DOHH2 (cell line): ENCODE data around the gene KIF26B.

ENCODE experiments used
- H3F3A ChIP-seq: fragments of 200-600 bp; sonication (generic), shearing (Covaris generic); 2 replicates; pipeline ENCODE4 v1.6.0; 2016; ENCODE audit warnings: antibody characterized with exemption, mild to moderate bottlenecking; ENCODE audit not compliant: control insufficient read depth, insufficient read depth
- H3K27ac ChIP-seq: fragments of 200-600 bp; sonication (generic); 2 replicates; pipeline ENCODE4 v1.5.1; 2014; ENCODE audit warnings: low read depth, mild to moderate bottlenecking, low read length, moderate library complexity
- H3K27me3 ChIP-seq: fragments of 200-600 bp; sonication (generic); 2 replicates; pipeline ENCODE4 v1.6.1; 2014; ENCODE audit warnings: mild to moderate bottlenecking, low read length, mixed read lengths; ENCODE audit not compliant: control insufficient read depth
- H3K36me3 ChIP-seq: fragments of 200-600 bp; sonication (generic); 2 replicates; pipeline ENCODE4 v1.6.1; 2014; ENCODE audit warnings: mild to moderate bottlenecking, low read length, moderate library complexity, mixed read lengths; ENCODE audit not compliant: control insufficient read depth
- H3K4me1 ChIP-seq: fragments of 200-600 bp; sonication (generic); 2 replicates; pipeline ENCODE4 v1.6.1; 2014; ENCODE audit warnings: mild to moderate bottlenecking, low read length, mixed read lengths; ENCODE audit not compliant: control insufficient read depth
- H3K4me2 ChIP-seq: fragments of 200-600 bp; sonication (generic); 2 replicates; pipeline ENCODE4 v1.6.0; 2014; ENCODE audit warnings: mild to moderate bottlenecking, low read length, moderate library complexity
- H3K4me3 ChIP-seq: fragments of 200-600 bp; sonication (generic); 2 replicates; pipeline ENCODE4 v1.5.1; 2014; ENCODE audit warnings: mild to moderate bottlenecking, low read length, mixed read lengths
- H3K79me2 ChIP-seq: fragments of 200-600 bp; sonication (generic); 2 replicates; pipeline ENCODE4 v1.6.1; 2014; ENCODE audit warnings: mild to moderate bottlenecking, low read length, mixed read lengths; ENCODE audit not compliant: control insufficient read depth
- H3K9me2 ChIP-seq: fragments of 200-600 bp; sonication (generic); replicated peaks from 2 replicates; pipeline ENCODE4 v1.6.1; 2014; ENCODE audit warnings: mild to moderate bottlenecking, low read length, mixed read lengths; ENCODE audit not compliant: control insufficient read depth
- H3K9me3 ChIP-seq: fragments of 200-600 bp; sonication (generic); 2 replicates; pipeline ENCODE4 v1.6.1; 2014; ENCODE audit warnings: antibody characterized with exemption, low read length, mixed read lengths; ENCODE audit not compliant: control insufficient read depth, insufficient read depth
- H4K20me1 ChIP-seq: fragments of 200-600 bp; sonication (generic); 2 replicates; pipeline ENCODE4 v1.6.0; 2014; ENCODE audit warnings: low read depth, mild to moderate bottlenecking, antibody characterized with exemption, low read length, moderate library complexity; ENCODE audit not compliant: control insufficient read depth, insufficient read depth
- EZH2phosphoT487 ChIP-seq: fragments of 200-600 bp; sonication (generic); IDR thresholded peaks from 2 replicates; pipeline ENCODE4 v1.6.1; 2017; ENCODE audit warnings: borderline replicate concordance, mild to moderate bottlenecking, antibody characterized with exemption, low read length, moderate library complexity, mixed read lengths
- TF ChIP-seq, protein P1 (sequence below): fragments of 200-600 bp; sonication (generic); IDR thresholded peaks from one replicate; pipeline ENCODE4 v1.5.1; 2014; ENCODE audit warnings: antibody characterized with exemption, mild to moderate bottlenecking, low read depth, low read length; ENCODE audit not compliant: poor library complexity, severe bottlenecking

KIF26B gene

DNA sequence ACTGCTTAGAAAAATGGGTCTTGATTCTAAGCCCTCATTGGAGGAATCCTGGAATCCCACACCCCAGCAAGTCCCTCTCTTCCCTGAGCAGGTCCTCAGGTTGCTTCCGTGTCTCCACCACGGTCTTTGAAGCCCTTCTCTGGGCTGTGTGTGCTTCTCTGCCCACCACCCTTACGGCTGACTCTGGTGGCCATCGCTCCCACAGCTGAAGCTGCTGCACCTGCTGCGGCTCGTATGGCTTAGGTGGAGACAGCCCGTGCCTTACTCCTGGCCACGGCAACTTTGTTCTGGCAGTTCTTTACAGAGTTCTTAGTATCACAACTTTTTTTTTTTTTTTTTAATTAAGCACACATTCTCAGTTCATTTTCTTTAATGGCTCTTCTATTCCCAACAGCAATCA is 10.9 kb upstream of the KIF26B start:
- no peak overlapping the region for H3K4me2 ChIP-seq
- H4K20me1 ChIP-seq = no peaks in the 10 kb centered on the region
- H3K4me1 ChIP-seq = peaks cover 30% of the 10 kb centered on the region
- H3K4me3 ChIP-seq = no peak overlapping the region
- H3K36me3 ChIP-seq = no peaks in the 10 kb centered on the region
- H3K9me2 ChIP-seq = no peaks in the 10 kb centered on the region
- H3K27ac ChIP-seq = no peak overlapping the region
- H3K27me3 ChIP-seq = no peaks in the 10 kb centered on the region; the same call in 1 of the 2 replicates
- no peaks in the 10 kb centered on the region; the same call in 1 of the 2 replicates for H3F3A ChIP-seq
- H3K9me3 ChIP-seq = no peaks in the 10 kb centered on the region
- TF ChIP-seq EZH2phosphoT487 = no peak
- TF ChIP-seq, protein P1, sequence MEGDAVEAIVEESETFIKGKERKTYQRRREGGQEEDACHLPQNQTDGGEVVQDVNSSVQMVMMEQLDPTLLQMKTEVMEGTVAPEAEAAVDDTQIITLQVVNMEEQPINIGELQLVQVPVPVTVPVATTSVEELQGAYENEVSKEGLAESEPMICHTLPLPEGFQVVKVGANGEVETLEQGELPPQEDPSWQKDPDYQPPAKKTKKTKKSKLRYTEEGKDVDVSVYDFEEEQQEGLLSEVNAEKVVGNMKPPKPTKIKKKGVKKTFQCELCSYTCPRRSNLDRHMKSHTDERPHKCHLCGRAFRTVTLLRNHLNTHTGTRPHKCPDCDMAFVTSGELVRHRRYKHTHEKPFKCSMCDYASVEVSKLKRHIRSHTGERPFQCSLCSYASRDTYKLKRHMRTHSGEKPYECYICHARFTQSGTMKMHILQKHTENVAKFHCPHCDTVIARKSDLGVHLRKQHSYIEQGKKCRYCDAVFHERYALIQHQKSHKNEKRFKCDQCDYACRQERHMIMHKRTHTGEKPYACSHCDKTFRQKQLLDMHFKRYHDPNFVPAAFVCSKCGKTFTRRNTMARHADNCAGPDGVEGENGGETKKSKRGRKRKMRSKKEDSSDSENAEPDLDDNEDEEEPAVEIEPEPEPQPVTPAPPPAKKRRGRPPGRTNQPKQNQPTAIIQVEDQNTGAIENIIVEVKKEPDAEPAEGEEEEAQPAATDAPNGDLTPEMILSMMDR = no peak
- no peaks in the 10 kb centered on the region for H3K79me2 ChIP-seq

DNA sequence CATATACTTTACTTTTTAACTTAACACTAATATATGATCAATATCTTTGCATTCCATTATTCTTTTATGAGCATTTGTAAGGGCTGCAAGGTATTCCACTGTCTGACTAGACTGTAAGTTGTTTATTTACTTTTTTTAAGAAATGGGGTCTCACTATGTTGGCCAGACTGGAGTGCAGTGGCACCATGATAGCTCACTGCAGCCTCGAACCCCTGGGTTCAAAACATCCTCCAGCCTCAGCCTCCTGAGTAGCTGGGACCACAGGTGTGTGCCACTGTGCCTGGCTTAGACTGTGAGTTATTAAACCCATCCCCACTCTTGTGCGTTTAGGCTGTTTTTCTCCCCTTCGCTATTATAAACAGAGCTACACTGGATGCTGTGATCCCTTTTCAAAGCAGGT is 6.7 kb upstream of the KIF26B start:
- Histone ChIP-seq H3K9me2 (no peaks in the 10 kb centered on the region), H3K4me3 (no peak overlapping the region), H3K9me3 (no peaks in the 10 kb centered on the region), H3K27ac (no peak overlapping the region), H3K4me1 (peaks cover 5% of the 10 kb centered on the region), H3K27me3 (peaks cover 5% of the 10 kb centered on the region), H4K20me1 (no peaks in the 10 kb centered on the region), H3F3A (no peaks in the 10 kb centered on the region; the same call in 1 of the 2 replicates), H3K79me2 (no peaks in the 10 kb centered on the region), H3K36me3 (no peaks in the 10 kb centered on the region), H3K4me2 (no peak overlapping the region)
- TF ChIP-seq EZH2phosphoT487 = no peak
- TF ChIP-seq, protein P1 = no peak

DNA sequence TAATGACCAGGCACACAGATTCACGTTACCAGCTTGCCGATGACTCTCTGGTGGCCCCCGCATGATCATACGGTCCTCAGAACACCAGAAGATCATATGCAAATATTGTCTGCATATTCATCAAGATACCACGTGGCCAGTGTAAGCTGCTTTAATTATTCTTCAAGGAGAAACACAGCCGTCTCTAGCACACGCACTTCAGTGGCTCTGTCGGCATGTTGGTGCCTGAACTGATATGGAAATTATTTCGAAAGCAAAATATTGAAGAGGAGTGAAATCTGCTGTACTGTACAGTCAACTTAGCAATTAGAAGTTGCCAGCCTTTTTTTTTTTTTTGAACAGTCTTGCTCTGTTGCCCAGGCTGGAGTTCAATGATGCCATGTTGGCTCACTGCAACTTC is 5.9 kb upstream of the KIF26B start:
- H4K20me1 ChIP-seq = no peaks in the 10 kb centered on the region
- H3K9me3 ChIP-seq = no peaks in the 10 kb centered on the region
- H3K27me3 ChIP-seq = peaks cover 13% of the 10 kb centered on the region
- peaks cover 13% of the 10 kb centered on the region for H3K4me1 ChIP-seq
- no peak overlapping the region for H3K4me3 ChIP-seq
- no peaks in the 10 kb centered on the region for H3K36me3 ChIP-seq
- no peaks in the 10 kb centered on the region; the same call in 1 of the 2 replicates for H3F3A ChIP-seq
- no peaks in the 10 kb centered on the region for H3K9me2 ChIP-seq
- TF ChIP-seq EZH2phosphoT487 = no peak
- TF ChIP-seq, protein P1 = no peak
- no peaks in the 10 kb centered on the region for H3K79me2 ChIP-seq
- H3K4me2 ChIP-seq = no peak overlapping the region
- H3K27ac ChIP-seq = no peak overlapping the region
